Sigmoid colon (tissue), 7 donors: ENCODE data around the gene UGT2B10. TPM values are rescaled to one million over a fixed set of nuclear protein-coding genes. Genes with fewer than 3 reads are reported as not detected.
"Not testable (repeated sequence)": the region's sequence is repeated elsewhere in the genome, so short reads cannot be mapped to it uniquely, and the experiment has no call there.

ENCODE experiments used
- DNase-seq: peaks from one replicate; pipeline ENCODE4 v3.0.0-alpha.2; 2019
- H3K27ac ChIP-seq, 4 donors: fragments of 200-600 bp; sonication (generic); one replicate each; pipeline ENCODE4 v1.5.1; 2016 to 2019; ENCODE audit warnings: mild to moderate bottlenecking in 1 of 4
- H3K27me3 ChIP-seq, 3 donors: fragments of 200-600 bp; sonication (generic); one replicate each; pipeline ENCODE4 v1.5.1; 2019; ENCODE audit warnings: mild to moderate bottlenecking in 1 of 3
- H3K36me3 ChIP-seq, 4 donors: fragments of 200-600 bp; sonication (generic); one replicate each; pipeline ENCODE4 v1.5.1; 2016 to 2019
- H3K4me1 ChIP-seq, 4 donors: fragments of 200-600 bp; sonication (generic); one replicate each; pipeline ENCODE4 v1.5.1; 2017 to 2019
- H3K4me3 ChIP-seq, 4 donors: fragments of 200-600 bp; sonication (generic); one replicate each; pipeline ENCODE4 v1.5.1; 2017 to 2019; ENCODE audit warnings: mild to moderate bottlenecking in 2 of 4, moderate library complexity in 1 of 4
- H3K9me3 ChIP-seq, 4 donors: fragments of 200-600 bp in 3 of 4; sonication (generic) in 3 of 4; one replicate each; pipeline versions ENCODE4 v1.5.1 to v1.6.1; 2013 to 2019
- CTCF ChIP-seq, 4 experiments: fragments of 450-650 bp in 3 of 4; fragments of 200-600 bp in 1 of 4; IDR thresholded peaks; one replicate each; pipeline ENCODE4 v1.5.1; 2016 to 2019; ENCODE audit warnings: antibody characterized with exemption in 4 of 4, mild to moderate bottlenecking in 3 of 4, moderate library complexity in 2 of 4
- EP300 ChIP-seq, 4 donors: sonication (generic); formaldehyde crosslinking; IDR thresholded peaks; one replicate each; pipeline ENCODE4 v1.6.1; 2017; ENCODE audit warnings: antibody characterized with exemption in 4 of 4
- POLR2A ChIP-seq, 2 donors: fragments of 450-650 bp; IDR thresholded peaks; one replicate each; pipeline ENCODE4 v1.6.1; 2016; ENCODE audit warnings: antibody characterized with exemption in 2 of 2, mild to moderate bottlenecking in 2 of 2, moderate library complexity in 2 of 2
- POLR2AphosphoS5 ChIP-seq, 4 donors: sonication (generic); formaldehyde crosslinking; IDR thresholded peaks; one replicate each; pipeline ENCODE4 v1.6.1; 2017; ENCODE audit warnings: antibody characterized with exemption in 4 of 4
- WGBS, 2 donors: extraction: QIAGEN DNeasy Blood & Tissue Kit; methylation state at CpG; one replicate each; pipeline ENCODE4 v1.1.7; 2013; 5-methylcytosine and 5-hydroxymethylcytosine counted together
- intact Hi-C: fragments of 100-400 bp; cut with DNase I; formaldehyde crosslinking; loops from one replicate; pipeline ENCODE4 v1.15.1; 2023
- polyA plus RNA-seq, 3 donors: library from polyadenylated mRNA; stranded (reverse); fragments of 200-250 nt; gene quantifications; one replicate each; pipeline ENCODE4 v1.2.3, GENCODE V29; 2013
- total RNA-seq, 4 donors: library from RNA; depleted of rRNA; stranded (reverse); fragments of >200 nt; gene quantifications; one replicate each; pipeline ENCODE4 v1.1.0, GENCODE V29; 2016
- donor health status: healthy with polysubstance abuse.
- donor health status: Bipolar disorder and iron deficiency.
- donor health status: healthy.

Gene UGT2B10
- total and polyA plus RNA-seq, 7 donors: 0.07 to 0.60 (median 0.46) TPM; not detected in 4

- no peak overlapping the region for H3K4me3 ChIP-seq
- no peaks in the 10 kb centered on the region for H3K36me3 ChIP-seq
- no peaks in the 10 kb centered on the region for H3K27me3 ChIP-seq
- H3K4me1 ChIP-seq: peaks cover 0 to 3% (median 0%) of the 10 kb centered on the region in 4 donors
- intact Hi-C loops: no loop called here
- no peak overlapping the region for H3K27ac ChIP-seq
- no peaks in the 10 kb centered on the region for H3K9me3 ChIP-seq
- no peak for DNase-seq
- 94 to 96% methylated on average over 4 of the region's 4 CpGs for WGBS, 2 donors
- TF ChIP-seq EP300 (IDR thresholded peaks at IDR 0.05): no peak
- TF ChIP-seq POLR2AphosphoS5 (IDR thresholded peaks at IDR 0.05): no peak
- no peak for TF ChIP-seq POLR2A (IDR thresholded peaks at IDR 0.05)
- no peak for TF ChIP-seq CTCF (IDR thresholded peaks at IDR 0.05)
Measured at GRCh38 chr4:68803013-68803412, 12.8 kb upstream of the UGT2B10 start.

GRCh38 chr4:68808060-68808459 lies 7.7 kb upstream of the UGT2B10 start:
- H3K9me3 ChIP-seq: no peaks in the 10 kb centered on the region
- no peak for TF ChIP-seq POLR2AphosphoS5 (IDR thresholded peaks at IDR 0.05)
- TF ChIP-seq CTCF (IDR thresholded peaks at IDR 0.05): no peak
- no peak for TF ChIP-seq EP300 (IDR thresholded peaks at IDR 0.05)
- no peak for TF ChIP-seq POLR2A (IDR thresholded peaks at IDR 0.05)
- H3K27me3 ChIP-seq: no peaks in the 10 kb centered on the region
- H3K4me3 ChIP-seq: no peak overlapping the region
- no peak overlapping the region for H3K27ac ChIP-seq
- no peak for DNase-seq
- intact Hi-C loops: no loop called here
- WGBS, 2 donors: 48 to 65% methylated on average over 2 of the region's 2 CpGs
- H3K36me3 ChIP-seq: no peaks in the 10 kb centered on the region
- H3K4me1 ChIP-seq: no peaks in the 10 kb centered on the region

GRCh38 chr4:68810919-68811318 lies 4.9 kb upstream of the UGT2B10 start:
- Histone ChIP-seq H3K4me1 (no peaks in the 10 kb centered on the region), H3K4me3 (no peak overlapping the region), H3K27me3 (no peaks in the 10 kb centered on the region), H3K9me3 (no peaks in the 10 kb centered on the region), H3K36me3 (no peaks in the 10 kb centered on the region), H3K27ac (no peak overlapping the region)
- intact Hi-C loops: no loop called here
- no peak for TF ChIP-seq POLR2A (IDR thresholded peaks at IDR 0.05)
- DNase-seq: no peak
- WGBS, 2 donors: 83 to 95% methylated on average over 2 of the region's 2 CpGs

- intact Hi-C loops, DNase-seq, H3K4me1 ChIP-seq, H3K4me3 ChIP-seq, H3K27ac ChIP-seq, H3K36me3 ChIP-seq, H3K27me3 ChIP-seq, H3K9me3 ChIP-seq: not testable (repeated sequence)
- 65 to 71% methylated on average over 5 of the region's 5 CpGs for WGBS, 2 donors
Measured at GRCh38 chr4:68816410-68817265, 844 bp downstream of the UGT2B10 start.

- Histone ChIP-seq H3K27ac (no peak overlapping the region), H3K4me3 (no peak overlapping the region), H3K9me3 (no peaks in the 10 kb centered on the region), H3K4me1 (no peaks in the 10 kb centered on the region), H3K27me3 (no peaks in the 10 kb centered on the region), H3K36me3 (no peaks in the 10 kb centered on the region)
- WGBS, 2 donors: 85 to 94% methylated on average over 2 of the region's 2 CpGs
- intact Hi-C loops: no loop called here
- TF ChIP-seq POLR2AphosphoS5 (IDR thresholded peaks at IDR 0.05) (no peak), POLR2A (IDR thresholded peaks at IDR 0.05) (no peak)
- no peak for DNase-seq
Measured at GRCh38 chr4:68817386-68817785, 1.6 kb downstream of the UGT2B10 start.

GRCh38 chr4:68818030-68818462 lies 2.3 kb downstream of the UGT2B10 start:
- WGBS, 2 donors: 52 to 67% methylated on average over 3 of the region's 3 CpGs
- H3K27me3 ChIP-seq, H3K27ac ChIP-seq, H3K9me3 ChIP-seq, H3K4me1 ChIP-seq, intact Hi-C loops, H3K36me3 ChIP-seq, H3K4me3 ChIP-seq, DNase-seq: not testable (repeated sequence)

- DNase-seq: no peak
- Histone ChIP-seq H3K9me3 (no peaks in the 10 kb centered on the region), H3K36me3 (no peaks in the 10 kb centered on the region), H3K27ac (no peak overlapping the region), H3K4me3 (no peak overlapping the region), H3K27me3 (no peaks in the 10 kb centered on the region), H3K4me1 (no peaks in the 10 kb centered on the region)
- TF ChIP-seq CTCF (IDR thresholded peaks at IDR 0.05): no peak
- no peak for TF ChIP-seq POLR2AphosphoS5 (IDR thresholded peaks at IDR 0.05)
- TF ChIP-seq POLR2A (IDR thresholded peaks at IDR 0.05): no peak
- no peak for TF ChIP-seq EP300 (IDR thresholded peaks at IDR 0.05)
- intact Hi-C loops: no loop called here
Measured at GRCh38 chr4:68831642-68832041, 15.8 kb downstream of the UGT2B10 start.
